Activated naive CD8-positive, alpha-beta T cell treated with anti-CD3 and anti-CD28 coated beads, Interleukin-2, amount 50 U/mL, for 24 hours (primary cell): ENCODE results near the gene AQP9.
"Not testable (repeated sequence)": the region's sequence is repeated elsewhere in the genome, so short reads cannot be mapped to it uniquely, and the experiment has no call there.

Source experiments
- ATAC-seq: fragments of 150-1000 bp; cut with Tn5 transposase; one replicate; pipeline ENCODE4 v1.10.0; 2021
- DNase-seq: peaks from one replicate; pipeline ENCODE4 v3.0.0; 2021
- H3K27ac Mint-ChIP-seq: one replicate; pipeline ENCODE4 v1.8.0; 2021; ENCODE audit warnings: mild to moderate bottlenecking, mixed read lengths
- H3K27me3 Mint-ChIP-seq: one replicate; pipeline ENCODE4 v1.8.0; 2021; ENCODE audit warnings: mixed read lengths
- H3K36me3 Mint-ChIP-seq: one replicate; pipeline ENCODE4 v1.8.0; 2021; ENCODE audit warnings: low read depth, mixed read lengths
- H3K4me1 Mint-ChIP-seq: one replicate; pipeline ENCODE4 v1.8.0; 2021; ENCODE audit warnings: mixed read lengths
- H3K4me3 Mint-ChIP-seq: one replicate; pipeline ENCODE4 v1.8.0; 2021; ENCODE audit warnings: mild to moderate bottlenecking, moderate library complexity, mixed read lengths
- H3K9me3 Mint-ChIP-seq: one replicate; pipeline ENCODE4 v1.8.0; 2021; ENCODE audit warnings: mixed read lengths

AQP9 gene

GRCh38 chr15:58179741-58180381, 41.7 kb downstream of the AQP9 start:
- H3K4me1 Mint-ChIP-seq: peaks cover 1% of the 10 kb centered on the region
- no peak for DNase-seq
- no peak overlapping the region for H3K4me3 Mint-ChIP-seq
- ATAC-seq: no peak
- H3K27ac Mint-ChIP-seq: no peak overlapping the region
- H3K36me3 Mint-ChIP-seq: no peaks in the 10 kb centered on the region
- peaks cover 28% of the 10 kb centered on the region for H3K27me3 Mint-ChIP-seq
- no peaks in the 10 kb centered on the region for H3K9me3 Mint-ChIP-seq

GRCh38 chr15:58182460-58183163, 44.4 kb downstream of the AQP9 start:
- H3K27me3 Mint-ChIP-seq: peaks cover 20% of the 10 kb centered on the region
- no peak overlapping the region for H3K27ac Mint-ChIP-seq
- H3K36me3 Mint-ChIP-seq: no peaks in the 10 kb centered on the region
- ATAC-seq: peak; percentile 73
- DNase-seq: peak; percentile 47
- no peak overlapping the region for H3K4me3 Mint-ChIP-seq
- peaks cover 8% of the 10 kb centered on the region for H3K4me1 Mint-ChIP-seq
- H3K9me3 Mint-ChIP-seq: no peaks in the 10 kb centered on the region

- ATAC-seq: no peak
These were observed 47.3 kb downstream of the AQP9 start for GRCh38 chr15:58185439-58185838.

GRCh38 chr15:58189148-58189811, 51.1 kb downstream of the AQP9 start:
- H3K36me3 Mint-ChIP-seq: no peaks in the 10 kb centered on the region
- H3K27me3 Mint-ChIP-seq: peaks cover 15% of the 10 kb centered on the region
- H3K27ac Mint-ChIP-seq: no peak overlapping the region
- DNase-seq (no peak), ATAC-seq (no peak)
- H3K4me3 Mint-ChIP-seq: no peak overlapping the region
- no peaks in the 10 kb centered on the region for H3K9me3 Mint-ChIP-seq
- H3K4me1 Mint-ChIP-seq: peaks cover 8% of the 10 kb centered on the region

More at GRCh38 chr15:58185439-58185838, 47.3 kb downstream of the AQP9 start:
- no peaks in the 10 kb centered on the region for H3K9me3 Mint-ChIP-seq
- peaks cover 8% of the 10 kb centered on the region for H3K4me1 Mint-ChIP-seq
- DNase-seq: no peak
- peaks cover 21% of the 10 kb centered on the region for H3K27me3 Mint-ChIP-seq
- no peak overlapping the region for H3K27ac Mint-ChIP-seq
- no peak overlapping the region for H3K4me3 Mint-ChIP-seq
- H3K36me3 Mint-ChIP-seq: no peaks in the 10 kb centered on the region

GRCh38 chr15:58190419-58190818, 52.2 kb downstream of the AQP9 start:
- ATAC-seq (no peak), DNase-seq (no peak)
- H3K9me3 Mint-ChIP-seq: no peaks in the 10 kb centered on the region
- no peak overlapping the region for H3K4me3 Mint-ChIP-seq
- no peaks in the 10 kb centered on the region for H3K36me3 Mint-ChIP-seq
- H3K27ac Mint-ChIP-seq: no peak overlapping the region
- H3K27me3 Mint-ChIP-seq: peaks cover 20% of the 10 kb centered on the region
- H3K4me1 Mint-ChIP-seq: peaks cover 1% of the 10 kb centered on the region

- not testable (repeated sequence) for H3K9me3 Mint-ChIP-seq, H3K27ac Mint-ChIP-seq, H3K36me3 Mint-ChIP-seq, H3K4me3 Mint-ChIP-seq, ATAC-seq, DNase-seq, H3K4me1 Mint-ChIP-seq
- H3K27me3 Mint-ChIP-seq: peaks cover 29% of the 10 kb centered on the region
These were observed 55.5 kb downstream of the AQP9 start for GRCh38 chr15:58193636-58194035.

GRCh38 chr15:58200739-58201138, 62.6 kb downstream of the AQP9 start:
- peaks cover 19% of the 10 kb centered on the region for H3K27me3 Mint-ChIP-seq
- H3K27ac Mint-ChIP-seq: no peak overlapping the region
- H3K9me3 Mint-ChIP-seq: no peaks in the 10 kb centered on the region
- H3K4me1 Mint-ChIP-seq: no peaks in the 10 kb centered on the region
- DNase-seq (no peak), ATAC-seq (no peak)
- H3K4me3 Mint-ChIP-seq: no peak overlapping the region
- no peaks in the 10 kb centered on the region for H3K36me3 Mint-ChIP-seq

GRCh38 chr15:58201516-58201915, 63.3 kb downstream of the AQP9 start:
- Mint-ChIP-seq H3K9me3 (no peaks in the 10 kb centered on the region), H3K4me1 (no peaks in the 10 kb centered on the region), H3K36me3 (no peaks in the 10 kb centered on the region), H3K27me3 (peaks cover 14% of the 10 kb centered on the region), H3K27ac (no peak overlapping the region), H3K4me3 (no peak overlapping the region)
- no peak for ATAC-seq
- no peak for DNase-seq

- no peaks in the 10 kb centered on the region for H3K36me3 Mint-ChIP-seq
- no peak for DNase-seq
- H3K4me1 Mint-ChIP-seq: no peaks in the 10 kb centered on the region
- no peaks in the 10 kb centered on the region for H3K9me3 Mint-ChIP-seq
- no peak overlapping the region for H3K4me3 Mint-ChIP-seq
- peaks cover 10% of the 10 kb centered on the region for H3K27me3 Mint-ChIP-seq
- no peak for ATAC-seq
- no peak overlapping the region for H3K27ac Mint-ChIP-seq
These were observed 65.4 kb downstream of the AQP9 start for GRCh38 chr15:58203537-58203936.

GRCh38 chr15:58206151-58206550, 68.0 kb downstream of the AQP9 start:
- no peak for ATAC-seq
- Mint-ChIP-seq H3K4me1 (no peaks in the 10 kb centered on the region), H3K27me3 (peaks cover 7% of the 10 kb centered on the region), H3K36me3 (no peaks in the 10 kb centered on the region), H3K4me3 (no peak overlapping the region), H3K9me3 (no peaks in the 10 kb centered on the region), H3K27ac (no peak overlapping the region)
- DNase-seq: no peak

- H3K36me3 Mint-ChIP-seq, H3K27me3 Mint-ChIP-seq, H3K9me3 Mint-ChIP-seq, H3K27ac Mint-ChIP-seq, ATAC-seq, H3K4me3 Mint-ChIP-seq, DNase-seq, H3K4me1 Mint-ChIP-seq: not testable (repeated sequence)
These were observed 70.0 kb downstream of the AQP9 start for GRCh38 chr15:58208217-58208616.

GRCh38 chr15:58209007-58209481, 70.9 kb downstream of the AQP9 start:
- not testable (repeated sequence) for DNase-seq, H3K27me3 Mint-ChIP-seq, H3K36me3 Mint-ChIP-seq, H3K4me3 Mint-ChIP-seq, H3K4me1 Mint-ChIP-seq, ATAC-seq, H3K9me3 Mint-ChIP-seq, H3K27ac Mint-ChIP-seq

- H3K9me3 Mint-ChIP-seq, H3K27me3 Mint-ChIP-seq, H3K4me1 Mint-ChIP-seq, H3K4me3 Mint-ChIP-seq, H3K36me3 Mint-ChIP-seq, DNase-seq, H3K27ac Mint-ChIP-seq, ATAC-seq: not testable (repeated sequence)
These were observed 71.8 kb downstream of the AQP9 start for GRCh38 chr15:58210031-58210430.

GRCh38 chr15:58212909-58213526, 74.8 kb downstream of the AQP9 start:
- H3K27ac Mint-ChIP-seq: no peak overlapping the region
- ATAC-seq: no peak
- DNase-seq: no peak

More at GRCh38 chr15:58212909-58213526, 74.8 kb downstream of the AQP9 start:
- Mint-ChIP-seq H3K36me3 (no peaks in the 10 kb centered on the region), H3K27me3 (no peaks in the 10 kb centered on the region), H3K4me1 (no peaks in the 10 kb centered on the region), H3K4me3 (no peak overlapping the region), H3K9me3 (no peaks in the 10 kb centered on the region)
